Mucosa of descending colon (tissue), 3 donors: ENCODE measurements around the gene CDK3. TPM values are rescaled to one million over a fixed set of nuclear protein-coding genes. Genes with fewer than 3 reads are reported as not detected.
A peak's percentile ranks its signal among the peaks of the same experiment; 100 is the strongest.

ENCODE experiments used
- ATAC-seq: fragments of 200-7000 bp; cut with Tn5 transposase; one replicate; pipeline ENCODE4 v1.9.1; 2020; ENCODE audit warnings: mild to moderate bottlenecking, moderate library complexity
- DNase-seq, 3 donors: peaks; one replicate each; pipeline ENCODE4 v3.0.0-alpha.2; 2020
- H3K36me3 ChIP-seq: fragments of 200-600 bp; one replicate; pipeline ENCODE4 v1.8.0; 2021; ENCODE audit warnings: low read depth, mild to moderate bottlenecking
- H3K4me1 ChIP-seq: fragments of 200-600 bp; one replicate; pipeline ENCODE4 v1.8.0; 2021; ENCODE audit warnings: low read depth, mild to moderate bottlenecking
- H3K4me3 ChIP-seq: fragments of 200-600 bp; one replicate; pipeline ENCODE4 v1.8.0; 2021; ENCODE audit warnings: mild to moderate bottlenecking
- H3K9me3 ChIP-seq: fragments of 200-600 bp; one replicate; pipeline ENCODE4 v1.8.0; 2021; ENCODE audit warnings: mild to moderate bottlenecking
- intact Hi-C, 2 donors: fragments of 100-400 bp; cut with DNase I in 1 of 2; cut with micrococcal nuclease in 1 of 2; formaldehyde crosslinking; loops; one replicate each; pipeline versions ENCODE4 v1.11.0 to v1.11.1; 2022; cut with DNase I, micrococcal nuclease
- total RNA-seq, 3 donors: library from RNA; stranded (reverse); fragmentation: NEBNext Ultra II Directional in 2 of 3; extraction: Animal tissue kit (Norgen Biotek cat#: 25700) in 2 of 3; gene quantifications; one replicate each; pipeline versions ENCODE4 v1.2.1 to v1.2.4, GENCODE V29; 2021 to 2023
- TF ChIP-seq, protein P1 (sequence below): fragments of 200-600 bp; IDR thresholded peaks from one replicate; pipeline ENCODE4 v1.8.0; 2022; ENCODE audit warnings: antibody characterized with exemption, mild to moderate bottlenecking
- donor health status: DM: no; HTN: no; CAD: no; lungs with moderate emphysema.
- donor health status: DM: no; HTN: no; CAD: no.
- donor health status: DM: no; HTN: yes; CAD: no.

The CDK3 gene
- total RNA-seq, 3 donors from 2014 or later = 7.9 to 16.8 (median 12.5) TPM

DNA sequence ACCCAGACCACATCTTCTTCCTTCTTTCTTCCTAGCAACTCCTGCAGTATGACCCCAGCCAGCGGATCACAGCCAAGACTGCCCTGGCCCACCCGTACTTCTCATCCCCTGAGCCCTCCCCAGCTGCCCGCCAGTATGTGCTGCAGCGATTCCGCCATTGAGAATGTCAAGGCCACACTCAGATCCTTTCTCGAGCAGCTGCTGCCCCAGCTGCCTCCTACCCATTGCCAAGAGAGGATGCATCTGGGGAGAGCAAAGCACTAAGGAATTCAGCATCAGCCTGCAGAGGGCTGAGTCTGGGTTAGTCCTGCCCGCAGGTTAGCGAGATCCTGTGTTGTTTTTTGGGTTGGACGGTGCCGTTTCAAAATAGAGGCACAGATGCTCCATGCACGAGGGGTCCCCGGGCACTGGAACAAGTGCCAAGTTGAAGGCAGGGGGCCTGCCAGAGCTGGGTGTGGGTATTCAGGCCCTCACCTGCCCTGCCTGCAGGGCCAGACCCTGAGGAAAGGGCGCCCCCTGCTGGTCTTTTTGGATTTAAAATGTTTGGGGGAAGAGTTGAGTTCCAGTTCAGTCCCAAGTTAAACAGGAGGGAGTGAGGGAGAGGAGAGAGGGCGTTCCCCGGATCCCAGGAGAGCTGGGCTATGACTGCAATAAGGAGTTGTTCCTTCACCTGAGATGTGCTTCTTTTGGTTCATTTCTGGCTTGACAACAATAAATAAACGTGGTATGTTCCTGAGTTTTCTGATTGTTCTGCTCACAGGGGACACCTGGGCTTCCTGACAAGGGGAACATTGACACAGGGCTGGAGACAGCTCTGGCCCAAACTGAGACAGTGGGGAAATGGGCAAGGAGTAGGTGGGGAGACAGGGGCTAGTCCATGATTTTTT is 4.9 kb downstream of the CDK3 start:
- H3K9me3 ChIP-seq = no peaks in the 10 kb centered on the region
- TF ChIP-seq, protein P1, sequence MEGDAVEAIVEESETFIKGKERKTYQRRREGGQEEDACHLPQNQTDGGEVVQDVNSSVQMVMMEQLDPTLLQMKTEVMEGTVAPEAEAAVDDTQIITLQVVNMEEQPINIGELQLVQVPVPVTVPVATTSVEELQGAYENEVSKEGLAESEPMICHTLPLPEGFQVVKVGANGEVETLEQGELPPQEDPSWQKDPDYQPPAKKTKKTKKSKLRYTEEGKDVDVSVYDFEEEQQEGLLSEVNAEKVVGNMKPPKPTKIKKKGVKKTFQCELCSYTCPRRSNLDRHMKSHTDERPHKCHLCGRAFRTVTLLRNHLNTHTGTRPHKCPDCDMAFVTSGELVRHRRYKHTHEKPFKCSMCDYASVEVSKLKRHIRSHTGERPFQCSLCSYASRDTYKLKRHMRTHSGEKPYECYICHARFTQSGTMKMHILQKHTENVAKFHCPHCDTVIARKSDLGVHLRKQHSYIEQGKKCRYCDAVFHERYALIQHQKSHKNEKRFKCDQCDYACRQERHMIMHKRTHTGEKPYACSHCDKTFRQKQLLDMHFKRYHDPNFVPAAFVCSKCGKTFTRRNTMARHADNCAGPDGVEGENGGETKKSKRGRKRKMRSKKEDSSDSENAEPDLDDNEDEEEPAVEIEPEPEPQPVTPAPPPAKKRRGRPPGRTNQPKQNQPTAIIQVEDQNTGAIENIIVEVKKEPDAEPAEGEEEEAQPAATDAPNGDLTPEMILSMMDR = peak; percentile 40
- no peaks in the 10 kb centered on the region for H3K36me3 ChIP-seq
- H3K4me1 ChIP-seq = peaks cover 18% of the 10 kb centered on the region
- H3K4me3 ChIP-seq = no peak overlapping the region
- DNase-seq (peak; percentile 66 to 94 (median 82)), ATAC-seq (peak; percentile 75)
- intact Hi-C loops = loop anchor here (10.0 kb wide), 1 partner anchor 101 kb away; the partner anchor contains the start of gene MRPL38 (in 2 of the 2)

DNA sequence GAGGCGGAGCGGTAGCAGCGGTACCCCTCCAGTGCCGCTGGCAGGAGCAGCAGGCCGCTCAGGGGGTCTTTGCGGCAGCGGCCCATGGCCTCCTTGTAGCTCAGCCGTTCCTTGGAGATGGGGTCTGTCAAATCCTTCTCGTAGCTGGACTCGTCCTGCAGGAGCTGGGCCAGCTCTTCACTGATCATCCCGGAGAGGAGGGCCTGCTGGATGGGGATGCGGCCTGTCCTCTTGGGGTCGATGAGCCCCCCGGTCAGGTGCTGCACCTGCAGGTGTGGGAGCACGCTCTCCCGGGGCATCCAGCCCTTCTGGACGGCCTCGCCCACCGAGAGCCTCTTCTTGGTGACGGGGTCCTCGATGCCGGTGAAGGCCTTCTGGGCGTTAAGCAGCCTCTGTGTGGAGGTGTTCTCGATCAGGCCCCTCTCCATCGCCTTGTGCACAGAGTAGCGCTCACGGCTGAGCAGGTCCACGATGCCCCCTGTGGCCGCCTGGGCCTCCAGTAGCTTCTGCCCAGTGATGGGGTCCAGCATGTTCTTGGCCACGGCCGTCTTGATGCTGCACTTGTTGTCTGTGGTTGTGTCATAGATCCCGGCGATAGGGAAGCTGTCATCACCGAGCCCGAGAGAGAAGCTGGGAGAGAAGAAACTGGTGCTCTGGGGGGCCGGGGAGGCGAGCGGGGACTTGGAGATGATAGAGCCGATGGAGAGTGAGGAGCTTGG is 6.6 kb downstream of the CDK3 start:
- intact Hi-C loops = loop anchor here (10.0 kb wide), 1 partner anchor 102 kb away; the partner anchor contains the start of gene MRPL38 (in 2 of the 2)
- Histone ChIP-seq H3K9me3 (no peaks in the 10 kb centered on the region), H3K4me3 (no peak overlapping the region), H3K4me1 (peaks cover 6% of the 10 kb centered on the region), H3K36me3 (no peaks in the 10 kb centered on the region)
- TF ChIP-seq, protein P1 = no peak
- ATAC-seq = no peak
- DNase-seq = no peak

DNA sequence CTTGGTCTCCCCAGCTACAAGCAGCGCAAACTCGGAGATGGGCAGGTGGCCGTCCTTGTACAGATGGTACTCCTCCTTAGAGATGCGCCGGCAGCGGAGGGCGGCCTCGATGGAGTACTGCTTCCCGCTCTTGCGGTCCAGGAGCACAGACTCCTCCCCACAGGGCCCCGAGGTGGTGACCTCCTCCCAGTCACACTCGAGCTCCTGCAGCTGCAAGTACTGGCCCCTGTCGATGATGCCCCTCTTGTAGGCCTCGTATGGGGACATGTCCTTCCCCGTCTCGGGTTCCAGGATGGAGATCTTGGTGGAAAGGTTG is 7.2 kb downstream of the CDK3 start:
- DNase-seq = no peak
- Histone ChIP-seq H3K4me3 (no peak overlapping the region), H3K9me3 (no peaks in the 10 kb centered on the region), H3K36me3 (no peaks in the 10 kb centered on the region), H3K4me1 (peaks cover 6% of the 10 kb centered on the region)
- TF ChIP-seq, protein P1 = no peak
- intact Hi-C loops = loop anchor here (10.0 kb wide), 1 partner anchor 103 kb away; the partner anchor contains the start of gene MRPL38 (in 2 of the 2)
- ATAC-seq = no peak

DNA sequence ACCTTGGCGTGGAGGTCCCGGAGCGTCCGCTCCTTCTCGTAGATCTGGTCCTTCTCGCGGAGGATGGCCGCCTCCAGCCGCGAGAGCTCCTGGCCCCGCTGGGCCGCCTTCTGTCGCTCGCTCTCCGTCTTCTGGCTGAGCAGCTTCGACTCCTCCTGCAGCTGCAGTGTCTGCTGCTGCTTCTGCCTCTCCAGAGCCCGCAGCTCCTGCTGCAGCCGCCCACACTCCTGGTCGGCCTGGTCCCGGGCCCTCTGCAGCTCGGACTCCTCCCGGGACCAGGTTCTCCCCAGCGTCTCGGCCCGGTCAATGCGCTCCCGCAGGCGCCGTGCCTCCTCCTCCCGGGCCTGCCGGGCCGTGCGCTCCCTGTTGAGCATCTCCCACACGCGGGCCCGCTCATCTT is 7.6 kb downstream of the CDK3 start:
- intact Hi-C loops = loop anchor here (10.0 kb wide), 1 partner anchor 103 kb away; the partner anchor contains the start of gene MRPL38 (in 2 of the 2)
- no peak for DNase-seq
- H3K4me3 ChIP-seq = no peak overlapping the region
- no peak for ATAC-seq
- TF ChIP-seq, protein P1 = no peak
- H3K4me1 ChIP-seq = peaks cover 6% of the 10 kb centered on the region
- H3K36me3 ChIP-seq = no peaks in the 10 kb centered on the region
- H3K9me3 ChIP-seq = no peaks in the 10 kb centered on the region

DNA sequence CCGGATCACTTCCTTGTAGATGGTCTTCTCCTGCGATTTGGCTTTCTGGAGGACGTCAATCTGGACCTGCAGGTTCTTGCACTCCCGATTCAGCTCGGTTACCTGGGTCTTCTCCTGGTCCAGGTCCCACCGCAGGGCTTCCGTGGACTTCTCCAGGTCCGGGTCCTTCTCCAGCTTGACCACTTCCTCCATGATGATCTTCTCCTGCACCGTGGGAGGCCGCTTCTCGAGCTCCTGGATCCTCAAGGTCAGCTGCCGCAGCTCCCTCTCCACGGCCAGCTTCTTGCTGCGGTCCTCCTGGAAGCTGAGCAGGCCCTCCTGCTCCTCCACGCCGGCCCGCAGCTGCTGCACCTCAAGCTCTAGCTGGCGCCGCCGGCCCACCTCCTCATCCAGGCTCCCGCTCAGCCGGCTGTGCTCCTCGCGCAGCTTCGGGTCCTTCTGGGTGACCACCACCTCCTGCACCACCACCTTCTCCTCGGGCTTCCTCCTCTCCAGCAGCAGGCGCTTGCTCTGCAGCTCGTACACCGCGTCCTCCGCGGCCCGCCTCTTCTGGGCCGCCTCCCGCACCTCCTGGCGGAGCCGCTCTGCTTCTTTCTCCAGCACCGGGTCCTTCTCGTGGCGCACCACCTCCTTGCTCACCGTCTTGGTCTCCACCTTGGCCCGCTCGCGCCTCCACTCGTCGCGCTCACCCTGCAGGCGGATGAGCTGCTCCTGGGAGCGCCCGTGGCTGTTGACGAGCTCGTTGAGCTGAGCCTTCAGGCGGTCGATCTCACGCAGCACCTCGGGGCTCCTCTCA is 8.2 kb downstream of the CDK3 start:
- DNase-seq = peak in 1 of 3 donors; percentile 50
- no peak for ATAC-seq
- H3K4me3 ChIP-seq = no peak overlapping the region
- no peaks in the 10 kb centered on the region for H3K36me3 ChIP-seq
- intact Hi-C loops = loop anchor here (10.0 kb wide), 1 partner anchor 104 kb away; the partner anchor contains the start of gene MRPL38 (in 2 of the 2)
- TF ChIP-seq, protein P1 = no peak
- H3K9me3 ChIP-seq = no peaks in the 10 kb centered on the region
- peaks cover 6% of the 10 kb centered on the region for H3K4me1 ChIP-seq
